ENCODE measurements around the gene MAEA. TPM values are rescaled to one million over a fixed set of nuclear protein-coding genes. Genes with fewer than 3 reads are reported as not detected.
"Not testable (repeated sequence)": the region's sequence is repeated elsewhere in the genome, so short reads cannot be mapped to it uniquely, and the experiment has no call there.

MAEA gene
- total RNA-seq, 1 donor from 2014 or later: 50.3 TPM

GRCh38 chr4:1310796-1311631, 21.3 kb downstream of the MAEA start:
- DNase-seq: peak; percentile 36
- intact Hi-C loops (cut with DNase I): no loop called here
- ATAC-seq (ENCODE audit: poor library complexity): no peak

- DNase-seq (peak; percentile 12), ATAC-seq (ENCODE audit: poor library complexity) (no peak)
- intact Hi-C loops (cut with DNase I): no loop called here
Observed at GRCh38 chr4:1312821-1313640, 23.3 kb downstream of the MAEA start.

- DNase-seq (no peak), ATAC-seq (ENCODE audit: poor library complexity) (no peak)
- intact Hi-C loops (cut with DNase I): no loop called here
Observed at GRCh38 chr4:1315306-1315705, 25.6 kb downstream of the MAEA start.

GRCh38 chr4:1315836-1316536, 26.3 kb downstream of the MAEA start:
- intact Hi-C loops (cut with DNase I): no loop called here
- ATAC-seq (ENCODE audit: poor library complexity) (no peak), DNase-seq (no peak)

- ATAC-seq (ENCODE audit: poor library complexity) (no peak), DNase-seq (no peak)
- intact Hi-C loops (cut with DNase I): no loop called here
Observed at GRCh38 chr4:1316537-1317168, 27.0 kb downstream of the MAEA start.

GRCh38 chr4:1317177-1318045, 27.7 kb downstream of the MAEA start:
- intact Hi-C loops (cut with DNase I): no loop called here
- DNase-seq (no peak), ATAC-seq (ENCODE audit: poor library complexity) (no peak)

- intact Hi-C loops (cut with DNase I): no loop called here
- no peak for ATAC-seq (ENCODE audit: poor library complexity)
- DNase-seq: peak; percentile 38
Observed at GRCh38 chr4:1318046-1318375, 28.3 kb downstream of the MAEA start.

- ATAC-seq (ENCODE audit: poor library complexity) (no peak), DNase-seq (peak; percentile 22)
- intact Hi-C loops (cut with DNase I): no loop called here
Observed at GRCh38 chr4:1318488-1319213, 29.0 kb downstream of the MAEA start.

GRCh38 chr4:1321486-1321885, 31.8 kb downstream of the MAEA start:
- intact Hi-C loops (cut with DNase I): no loop called here
- DNase-seq (peak; percentile 40), ATAC-seq (ENCODE audit: poor library complexity) (no peak)

GRCh38 chr4:1321946-1322650, 32.4 kb downstream of the MAEA start:
- ATAC-seq (ENCODE audit: poor library complexity) (no peak), DNase-seq (peak; percentile 35)
- intact Hi-C loops (cut with DNase I): no loop called here

- peak; percentile 24 for DNase-seq
- intact Hi-C loops (cut with DNase I): no loop called here
- ATAC-seq (ENCODE audit: poor library complexity): peak; percentile 52
Observed at GRCh38 chr4:1323280-1323634, 33.6 kb downstream of the MAEA start.

GRCh38 chr4:1323635-1324442, 34.1 kb downstream of the MAEA start:
- ATAC-seq (ENCODE audit: poor library complexity) (no peak), DNase-seq (peak; percentile 30)
- intact Hi-C loops (cut with DNase I): no loop called here

- intact Hi-C loops (cut with DNase I); ATAC-seq (ENCODE audit: poor library complexity): not testable (repeated sequence)
- peak; percentile 28 for DNase-seq
Observed at GRCh38 chr4:1324443-1325175, 34.9 kb downstream of the MAEA start.

- ATAC-seq (ENCODE audit: poor library complexity) (no peak), DNase-seq (peak; percentile 18)
- intact Hi-C loops (cut with DNase I): no loop called here
Observed at GRCh38 chr4:1325176-1325480, 35.4 kb downstream of the MAEA start.

GRCh38 chr4:1325681-1326635, 36.3 kb downstream of the MAEA start:
- no peak for ATAC-seq (ENCODE audit: poor library complexity)
- intact Hi-C loops (cut with DNase I): no loop called here
- DNase-seq: peak; percentile 27

All from Right ventricle myocardium superior (tissue), 1 donor.